Measurements from ENCODE around the gene PCDHGA11. TPM values are rescaled to one million over a fixed set of nuclear protein-coding genes. Genes with fewer than 3 reads are reported as not detected.

Gene PCDHGA11
- total RNA-seq, 4 donors from 2014 or later, result 3.4 to 14.3 (median 6.9) TPM

DNA sequence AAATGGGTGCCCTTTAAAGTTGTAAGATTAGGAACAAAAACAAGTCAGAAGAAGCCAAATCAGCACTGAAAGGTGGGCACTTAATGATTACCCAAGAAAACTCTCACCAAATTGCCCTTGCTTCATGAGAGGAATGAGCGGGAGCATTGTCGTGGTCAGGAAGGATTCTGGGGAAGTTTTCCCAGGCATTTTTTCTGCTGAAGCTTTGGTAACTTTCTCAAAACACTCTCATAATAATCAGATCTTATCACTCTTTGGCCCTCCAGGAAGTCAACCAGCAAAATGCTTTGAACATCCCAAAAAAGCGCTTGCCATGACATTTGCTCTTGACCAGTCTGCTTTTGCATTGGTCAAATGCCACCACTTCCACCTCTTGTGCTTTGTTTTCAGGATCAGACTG is 44.5 kb downstream of the PCDHGA11 start:
- 94% methylated on average over 3 of the region's 3 CpGs for WGBS
- TF ChIP-seq POLR2A (IDR thresholded peaks at IDR 0.05) (no peak), EP300 (IDR thresholded peaks at IDR 0.05) (no peak), POLR2AphosphoS5 (IDR thresholded peaks at IDR 0.05) (no peak)
- TF ChIP-seq, protein P1, sequence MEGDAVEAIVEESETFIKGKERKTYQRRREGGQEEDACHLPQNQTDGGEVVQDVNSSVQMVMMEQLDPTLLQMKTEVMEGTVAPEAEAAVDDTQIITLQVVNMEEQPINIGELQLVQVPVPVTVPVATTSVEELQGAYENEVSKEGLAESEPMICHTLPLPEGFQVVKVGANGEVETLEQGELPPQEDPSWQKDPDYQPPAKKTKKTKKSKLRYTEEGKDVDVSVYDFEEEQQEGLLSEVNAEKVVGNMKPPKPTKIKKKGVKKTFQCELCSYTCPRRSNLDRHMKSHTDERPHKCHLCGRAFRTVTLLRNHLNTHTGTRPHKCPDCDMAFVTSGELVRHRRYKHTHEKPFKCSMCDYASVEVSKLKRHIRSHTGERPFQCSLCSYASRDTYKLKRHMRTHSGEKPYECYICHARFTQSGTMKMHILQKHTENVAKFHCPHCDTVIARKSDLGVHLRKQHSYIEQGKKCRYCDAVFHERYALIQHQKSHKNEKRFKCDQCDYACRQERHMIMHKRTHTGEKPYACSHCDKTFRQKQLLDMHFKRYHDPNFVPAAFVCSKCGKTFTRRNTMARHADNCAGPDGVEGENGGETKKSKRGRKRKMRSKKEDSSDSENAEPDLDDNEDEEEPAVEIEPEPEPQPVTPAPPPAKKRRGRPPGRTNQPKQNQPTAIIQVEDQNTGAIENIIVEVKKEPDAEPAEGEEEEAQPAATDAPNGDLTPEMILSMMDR (IDR thresholded peaks at IDR 0.05), result no peak
- H3K36me3 ChIP-seq, result no peaks in the 10 kb centered on the region
- H3K27ac ChIP-seq, result no peak overlapping the region
- no peaks in the 10 kb centered on the region for H3K9me3 ChIP-seq
- H3K4me1 ChIP-seq, result no peaks in the 10 kb centered on the region
- H3K27me3 ChIP-seq, result no peaks in the 10 kb centered on the region
- no peak overlapping the region for H3K4me3 ChIP-seq
- DNase-seq (ENCODE audit: low spot score in 2 of 2), result no peak

Other genes with a start within 250 kb of the PCDHGA11 start
- 1 to 10 TPM in 1 of 4 donors, under 1 TPM in 3; 0.49 to 1.2 (median 0.78) TPM for gene PCDHB7, start 248.4 kb upstream of the PCDHGA11 start, total RNA-seq
- under 1 TPM in 3 of 4 donors, not detected in 1; 0.62 to 0.93 (median 0.68) TPM for gene PCDHB8, start 243.3 kb upstream of the PCDHGA11 start, total RNA-seq
- 1 to 10 TPM; 2.9 to 4.8 (median 3.2) TPM for gene PCDHB16, start 238.7 kb upstream of the PCDHGA11 start, total RNA-seq
- gene PCDHB9, start 233.9 kb upstream of the PCDHGA11 start, total RNA-seq, result 1 to 10 TPM; 1.1 to 3.2 (median 2.5) TPM
- 1 to 10 TPM in 3 of 4 donors, under 1 TPM in 1; 0.60 to 1.4 (median 1.2) TPM for gene PCDHB10, start 228.7 kb upstream of the PCDHGA11 start, total RNA-seq
- 1 to 10 TPM in 3 of 4 donors, under 1 TPM in 1; 0.98 to 2.8 (median 1.2) TPM for gene PCDHB11, start 221.4 kb upstream of the PCDHGA11 start, total RNA-seq
- 1 to 10 TPM in 1 of 4 donors, under 1 TPM in 3; 0.83 to 2.2 (median 0.95) TPM for gene PCDHB12, start 212.3 kb upstream of the PCDHGA11 start, total RNA-seq
- gene PCDHB13, start 207.1 kb upstream of the PCDHGA11 start, total RNA-seq, result 1 to 10 TPM; 5.9 to 10.0 (median 6.2) TPM
- gene PCDHB14, start 197.7 kb upstream of the PCDHGA11 start, total RNA-seq, result 1 to 10 TPM; 2.5 to 6.5 (median 6.0) TPM
- 1 to 10 TPM in 3 of 4 donors, under 1 TPM in 1; 0.68 to 2.3 (median 1.6) TPM for gene PCDHB15, start 175.7 kb upstream of the PCDHGA11 start, total RNA-seq
- gene SLC25A2, start 117.0 kb upstream of the PCDHGA11 start, total RNA-seq, result 1 to 10 TPM in 2 of 4 donors, under 1 TPM in 2; 0.57 to 4.5 (median 0.99) TPM
- 10 to 100 TPM; 47.3 to 70.3 (median 62.7) TPM for gene TAF7, start 100.3 kb upstream of the PCDHGA11 start, total RNA-seq
- under 1 TPM; 0.26 to 0.38 (median 0.33) TPM for gene PCDHGA1, start 90.5 kb upstream of the PCDHGA11 start, total RNA-seq
- gene PCDHGA2, start 82.3 kb upstream of the PCDHGA11 start, total RNA-seq, result 1 to 10 TPM; 2.0 to 3.4 (median 2.9) TPM
- gene PCDHGA3, start 77.2 kb upstream of the PCDHGA11 start, total RNA-seq, result 1 to 10 TPM; 1.3 to 2.3 (median 1.7) TPM
- gene PCDHGB1, start 71.0 kb upstream of the PCDHGA11 start, total RNA-seq, result 1 to 10 TPM; 1.2 to 4.3 (median 2.8) TPM
- 1 to 10 TPM; 2.0 to 5.6 (median 3.2) TPM for gene PCDHGA4, start 66.0 kb upstream of the PCDHGA11 start, total RNA-seq
- gene PCDHGB2, start 61.1 kb upstream of the PCDHGA11 start, total RNA-seq, result 1 to 10 TPM; 2.6 to 6.5 (median 3.8) TPM
- gene PCDHGA5, start 56.9 kb upstream of the PCDHGA11 start, total RNA-seq, result 1 to 10 TPM; 1.5 to 4.0 (median 2.7) TPM
- gene PCDHGB3, start 50.8 kb upstream of the PCDHGA11 start, total RNA-seq, result 1 to 10 TPM; 4.3 to 9.7 (median 7.5) TPM
- 1 to 10 TPM; 3.3 to 7.3 (median 5.3) TPM for gene PCDHGA6, start 47.2 kb upstream of the PCDHGA11 start, total RNA-seq
- 1 to 10 TPM; 2.7 to 5.6 (median 4.5) TPM for gene PCDHGA7, start 38.3 kb upstream of the PCDHGA11 start, total RNA-seq
- gene PCDHGB4, start 33.4 kb upstream of the PCDHGA11 start, total RNA-seq, result 10 to 100 TPM in 1 of 4 donors, 1 to 10 TPM in 3; 4.1 to 10.3 (median 7.2) TPM
- gene PCDHGA8, start 28.4 kb upstream of the PCDHGA11 start, total RNA-seq, result 1 to 10 TPM; 1.1 to 5.1 (median 2.1) TPM
- gene PCDHGB5, start 23.1 kb upstream of the PCDHGA11 start, total RNA-seq, result 10 to 100 TPM; 13.3 to 27.4 (median 15.3) TPM
- gene PCDHGA9, start 18.3 kb upstream of the PCDHGA11 start, total RNA-seq, result 10 to 100 TPM in 1 of 4 donors, 1 to 10 TPM in 3; 4.9 to 20.8 (median 7.9) TPM
- 10 to 100 TPM in 1 of 4 donors, 1 to 10 TPM in 3; 4.5 to 13.8 (median 8.2) TPM for gene PCDHGB6, start 13.0 kb upstream of the PCDHGA11 start, total RNA-seq
- gene PCDHGA10, start 8.1 kb upstream of the PCDHGA11 start, total RNA-seq, result 10 to 100 TPM in 2 of 4 donors, 1 to 10 TPM in 2; 7.0 to 23.6 (median 10.3) TPM
- 10 to 100 TPM in 2 of 4 donors, 1 to 10 TPM in 2; 9.2 to 18.3 (median 9.9) TPM for gene PCDHGB7, start 3.4 kb upstream of the PCDHGA11 start, total RNA-seq
- 10 to 100 TPM in 1 of 4 donors, 1 to 10 TPM in 3; 2.9 to 13.4 (median 6.6) TPM for gene PCDHGA12, start 9.5 kb downstream of the PCDHGA11 start, total RNA-seq
- 10 to 100 TPM; 30.0 to 73.4 (median 60.4) TPM for gene PCDHGC3, start 54.9 kb downstream of the PCDHGA11 start, total RNA-seq
- 10 to 100 TPM in 3 of 4 donors, 1 to 10 TPM in 1; 2.7 to 30.6 (median 15.0) TPM for gene PCDHGC4, start 64.0 kb downstream of the PCDHGA11 start, total RNA-seq
- gene PCDHGC5, start 68.0 kb downstream of the PCDHGA11 start, total RNA-seq, result 10 to 100 TPM in 1 of 4 donors, 1 to 10 TPM in 3; 1.6 to 10.5 (median 3.2) TPM
- gene DIAPH1, start 197.9 kb downstream of the PCDHGA11 start, total RNA-seq, result 100 to 1,000 TPM in 1 of 4 donors, 10 to 100 TPM in 3; 83.0 to 115 (median 95.1) TPM
- 10 to 100 TPM; 50.0 to 79.2 (median 59.4) TPM for gene HDAC3, start 215.8 kb downstream of the PCDHGA11 start, total RNA-seq
- 1 to 10 TPM; 2.9 to 9.0 (median 5.7) TPM for gene RELL2, start 215.9 kb downstream of the PCDHGA11 start, total RNA-seq
- gene FCHSD1, start 230.4 kb downstream of the PCDHGA11 start, total RNA-seq, result 100 to 1,000 TPM in 2 of 4 donors, 10 to 100 TPM in 2; 40.1 to 117 (median 77.1) TPM